Medulla oblongata (tissue), 1 donor: ENCODE measurements around the gene FIGN.

Source experiments
- DNase-seq: peaks from one replicate; pipeline ENCODE4 v3.0.0-alpha.2; 2015; ENCODE audit errors: extremely low spot score

FIGN gene

GRCh38 chr2:163563336-163563735 is 172.5 kb downstream of the FIGN start:
- DNase-seq, result no peak

DNA sequence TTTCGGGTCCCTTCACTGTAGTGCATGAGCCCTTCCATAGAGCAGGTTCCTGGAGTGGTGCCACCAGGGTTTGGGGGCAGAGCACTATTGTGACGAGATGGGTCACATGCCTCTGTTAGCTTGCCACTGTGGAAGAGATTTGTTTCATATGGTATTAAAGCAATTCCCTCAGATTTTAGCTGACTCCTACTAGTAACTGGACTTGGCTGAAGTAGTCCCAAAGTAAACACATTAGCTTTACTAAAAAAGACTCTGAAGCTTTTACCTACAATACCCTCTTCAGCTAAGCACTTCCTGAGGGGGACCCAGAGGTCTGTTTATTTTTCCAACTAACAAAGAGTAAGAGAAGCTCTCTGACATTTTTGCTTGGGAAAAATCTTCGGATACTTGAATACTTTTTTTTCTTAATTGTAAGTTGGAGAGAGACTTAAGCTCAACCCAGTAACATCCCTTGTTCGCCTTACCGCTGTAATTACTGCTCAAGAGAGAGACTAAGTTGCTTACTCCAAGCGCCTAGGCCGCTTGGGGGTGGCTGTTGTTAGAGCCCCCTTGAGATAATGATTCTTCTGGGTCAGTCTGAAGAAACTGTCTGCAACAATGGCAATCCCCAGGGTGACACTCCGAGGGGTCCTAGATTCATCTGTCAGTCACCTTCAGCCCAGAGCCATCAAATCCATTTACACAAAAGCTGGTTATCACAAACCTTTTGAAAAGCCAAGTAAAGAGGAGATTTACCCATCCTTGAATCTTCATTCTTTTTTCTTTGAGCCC is 177.4 kb downstream of the FIGN start:
- DNase-seq, result no peak

- no peak for DNase-seq
Measured at GRCh38 chr2:163556511-163556910, 179.3 kb downstream of the FIGN start.

DNA sequence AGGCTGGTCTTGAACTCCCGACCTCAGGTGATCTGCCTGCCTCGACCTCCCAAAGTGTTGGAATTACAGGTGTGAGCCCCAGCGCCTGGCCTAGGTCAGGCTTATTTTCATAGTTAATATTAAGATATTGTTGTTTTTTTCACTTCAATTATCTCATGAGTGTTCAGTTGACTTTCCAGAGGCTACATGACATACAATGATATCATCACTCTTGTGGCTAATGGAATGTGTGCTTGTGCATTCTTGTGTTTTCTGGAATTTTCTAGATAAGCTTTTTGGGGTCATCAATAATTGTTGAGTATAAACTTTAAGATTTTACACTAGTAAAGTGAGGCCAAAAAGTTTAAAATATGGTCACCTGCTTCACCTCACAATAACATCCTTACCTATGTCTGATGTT is 180.9 kb downstream of the FIGN start:
- no peak for DNase-seq

- DNase-seq, result no peak
Measured at GRCh38 chr2:163553601-163554000, 182.2 kb downstream of the FIGN start.

GRCh38 chr2:163552758-163553157 is 183.1 kb downstream of the FIGN start:
- DNase-seq, result no peak

DNA sequence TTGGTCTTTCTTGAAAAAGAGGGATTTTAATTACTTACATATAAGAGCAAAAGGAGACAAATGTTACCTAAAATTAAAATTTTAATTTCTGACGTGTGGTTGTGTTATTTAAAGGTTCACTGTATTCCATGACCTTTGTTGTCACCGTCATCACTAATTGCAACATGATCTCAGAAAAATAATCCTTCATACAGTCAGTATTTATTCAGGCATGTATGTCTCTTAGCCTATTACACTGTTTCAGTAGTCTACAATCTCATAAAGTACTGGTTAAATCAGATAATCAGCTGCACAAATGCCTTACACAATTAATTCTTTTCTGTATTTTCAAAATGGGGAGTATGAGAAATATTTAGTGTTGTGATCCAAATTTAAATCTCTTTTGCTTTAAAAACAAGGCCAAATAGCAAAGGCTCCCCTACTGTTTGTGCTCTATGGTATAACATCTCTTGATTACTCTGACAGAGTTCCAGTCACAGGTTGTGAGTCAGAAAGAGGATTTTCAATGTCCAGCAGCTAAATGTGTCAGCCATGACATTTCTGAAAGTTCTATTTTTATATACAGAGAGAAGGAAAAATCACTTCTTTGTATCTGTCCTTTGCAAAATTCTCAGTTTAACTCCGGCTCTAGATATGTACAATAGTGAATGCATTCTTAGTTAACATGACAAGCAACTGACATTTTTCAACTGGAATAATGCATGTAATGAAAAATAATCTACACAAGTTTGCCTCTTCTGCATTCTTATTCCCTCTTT is 184.0 kb downstream of the FIGN start:
- DNase-seq, result no peak

- no peak for DNase-seq
Measured at GRCh38 chr2:163548970-163549369, 186.8 kb downstream of the FIGN start.
